Ishikawa (cell line): Measurements from ENCODE around the gene HSD11B2.

Source experiments
- CEBPB ChIP-seq: IDR thresholded peaks from 2 replicates; pipeline ENCODE4 v1.6.1; 2012
- CREB1 ChIP-seq: IDR thresholded peaks from 2 replicates; pipeline ENCODE4 v1.6.1; 2012; ENCODE audit warnings: low read depth
- EGR1 ChIP-seq: IDR thresholded peaks from 2 replicates; pipeline ENCODE4 v1.6.1; 2012
- EP300 ChIP-seq: IDR thresholded peaks from 2 replicates; pipeline ENCODE4 v1.6.1; 2012; ENCODE audit warnings: borderline replicate concordance
- FOXM1 ChIP-seq: IDR thresholded peaks from 2 replicates; pipeline ENCODE4 v1.6.1; 2012; ENCODE audit warnings: low read depth, borderline replicate concordance
- MAX ChIP-seq: IDR thresholded peaks from 2 replicates; pipeline ENCODE4 v1.6.1; 2012
- NFIC ChIP-seq: IDR thresholded peaks from 2 replicates; pipeline ENCODE4 v1.6.1; 2012
- RAD21 ChIP-seq: IDR thresholded peaks from 2 replicates; pipeline ENCODE4 v1.6.1; 2012; ENCODE audit warnings: low read depth
- TAF1 ChIP-seq: IDR thresholded peaks from 2 replicates; pipeline ENCODE4 v1.6.1; 2012; ENCODE audit warnings: low read depth, mild to moderate bottlenecking
- TCF12 ChIP-seq: IDR thresholded peaks from 2 replicates; pipeline ENCODE4 v1.6.1; 2012; ENCODE audit warnings: low read depth
- TEAD4 ChIP-seq: IDR thresholded peaks from 2 replicates; pipeline ENCODE4 v1.6.1; 2012
- ZBTB7A ChIP-seq: IDR thresholded peaks from 2 replicates; pipeline ENCODE4 v1.6.1; 2012; ENCODE audit warnings: low read depth
- TF ChIP-seq, protein P1 (sequence below): IDR thresholded peaks from 2 replicates; pipeline ENCODE4 v1.6.1; 2012
- TF ChIP-seq, protein P2 (sequence below): IDR thresholded peaks from 2 replicates; pipeline ENCODE4 v1.6.1; 2012; ENCODE audit warnings: low read depth, mild to moderate bottlenecking

HSD11B2 gene

DNA sequence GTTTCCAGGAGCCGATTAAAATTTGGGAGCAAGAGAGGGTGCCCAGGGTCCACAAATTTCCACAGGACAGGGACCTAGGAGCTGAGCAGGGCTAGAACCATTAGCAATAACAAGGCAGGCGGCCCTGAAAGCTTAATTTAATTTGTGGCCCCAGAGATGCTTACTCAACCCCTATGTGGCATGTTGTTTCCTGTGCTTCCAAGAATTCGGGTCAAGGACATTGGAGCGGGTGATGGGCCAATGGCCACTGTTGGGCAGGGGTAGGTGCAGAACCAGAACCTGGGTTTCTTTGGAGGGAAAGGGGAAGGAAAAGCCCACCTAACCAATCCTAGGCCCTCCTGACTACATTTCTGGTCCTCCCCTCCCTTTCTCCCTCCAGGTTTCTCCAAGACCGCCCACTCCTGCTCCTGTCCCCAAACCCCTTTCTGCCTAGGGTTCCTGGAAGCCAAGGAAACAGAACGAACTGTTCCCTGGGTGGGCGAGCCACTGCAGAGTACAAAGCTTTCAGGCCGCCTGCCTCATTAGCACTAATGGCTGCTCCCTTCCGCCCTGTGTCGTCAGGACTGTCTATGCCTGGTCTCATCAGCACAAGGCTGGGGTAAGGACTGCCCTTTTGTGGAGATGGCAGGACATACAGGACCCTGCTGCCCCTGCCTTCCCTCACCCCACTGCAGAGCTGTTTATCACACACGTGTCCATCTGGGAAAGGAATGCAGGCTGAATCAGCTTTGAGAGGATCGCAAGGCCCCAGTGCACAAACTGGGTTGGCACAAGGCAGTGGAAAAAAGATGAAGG lies 53.0 kb downstream of the HSD11B2 start:
- TF ChIP-seq NFIC (no peak), EP300 (no peak), TCF12 (no peak), EGR1 (no peak), TEAD4 (no peak), CEBPB (no peak), CREB1 (no peak), TAF1 (no peak), ZBTB7A (no peak), RAD21 (no peak)
- TF ChIP-seq, protein P1, sequence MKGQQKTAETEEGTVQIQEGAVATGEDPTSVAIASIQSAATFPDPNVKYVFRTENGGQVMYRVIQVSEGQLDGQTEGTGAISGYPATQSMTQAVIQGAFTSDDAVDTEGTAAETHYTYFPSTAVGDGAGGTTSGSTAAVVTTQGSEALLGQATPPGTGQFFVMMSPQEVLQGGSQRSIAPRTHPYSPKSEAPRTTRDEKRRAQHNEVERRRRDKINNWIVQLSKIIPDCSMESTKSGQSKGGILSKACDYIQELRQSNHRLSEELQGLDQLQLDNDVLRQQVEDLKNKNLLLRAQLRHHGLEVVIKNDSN: no peak
- TF ChIP-seq, protein P2, sequence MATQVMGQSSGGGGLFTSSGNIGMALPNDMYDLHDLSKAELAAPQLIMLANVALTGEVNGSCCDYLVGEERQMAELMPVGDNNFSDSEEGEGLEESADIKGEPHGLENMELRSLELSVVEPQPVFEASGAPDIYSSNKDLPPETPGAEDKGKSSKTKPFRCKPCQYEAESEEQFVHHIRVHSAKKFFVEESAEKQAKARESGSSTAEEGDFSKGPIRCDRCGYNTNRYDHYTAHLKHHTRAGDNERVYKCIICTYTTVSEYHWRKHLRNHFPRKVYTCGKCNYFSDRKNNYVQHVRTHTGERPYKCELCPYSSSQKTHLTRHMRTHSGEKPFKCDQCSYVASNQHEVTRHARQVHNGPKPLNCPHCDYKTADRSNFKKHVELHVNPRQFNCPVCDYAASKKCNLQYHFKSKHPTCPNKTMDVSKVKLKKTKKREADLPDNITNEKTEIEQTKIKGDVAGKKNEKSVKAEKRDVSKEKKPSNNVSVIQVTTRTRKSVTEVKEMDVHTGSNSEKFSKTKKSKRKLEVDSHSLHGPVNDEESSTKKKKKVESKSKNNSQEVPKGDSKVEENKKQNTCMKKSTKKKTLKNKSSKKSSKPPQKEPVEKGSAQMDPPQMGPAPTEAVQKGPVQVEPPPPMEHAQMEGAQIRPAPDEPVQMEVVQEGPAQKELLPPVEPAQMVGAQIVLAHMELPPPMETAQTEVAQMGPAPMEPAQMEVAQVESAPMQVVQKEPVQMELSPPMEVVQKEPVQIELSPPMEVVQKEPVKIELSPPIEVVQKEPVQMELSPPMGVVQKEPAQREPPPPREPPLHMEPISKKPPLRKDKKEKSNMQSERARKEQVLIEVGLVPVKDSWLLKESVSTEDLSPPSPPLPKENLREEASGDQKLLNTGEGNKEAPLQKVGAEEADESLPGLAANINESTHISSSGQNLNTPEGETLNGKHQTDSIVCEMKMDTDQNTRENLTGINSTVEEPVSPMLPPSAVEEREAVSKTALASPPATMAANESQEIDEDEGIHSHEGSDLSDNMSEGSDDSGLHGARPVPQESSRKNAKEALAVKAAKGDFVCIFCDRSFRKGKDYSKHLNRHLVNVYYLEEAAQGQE: no peak

DNA sequence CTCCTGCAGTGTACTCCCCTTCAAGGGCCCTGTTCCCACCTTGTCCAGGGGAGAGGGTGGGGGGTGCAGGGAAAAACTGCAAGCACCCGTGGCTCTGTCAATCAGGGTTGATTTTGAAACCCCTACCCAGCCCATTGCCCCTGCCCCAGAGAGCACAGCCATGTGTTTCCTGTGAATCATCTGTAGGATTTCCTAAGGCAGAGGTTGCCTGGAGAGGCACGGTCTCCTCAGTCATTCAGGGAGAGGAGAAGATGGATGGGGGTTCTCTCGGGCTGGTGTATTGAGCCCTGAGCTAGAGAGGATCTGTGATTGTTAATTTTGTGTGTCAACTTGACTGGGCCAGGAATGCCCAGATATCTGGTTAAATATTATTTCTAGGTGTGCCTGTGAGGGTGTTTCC lies 55.9 kb downstream of the HSD11B2 start:
- TF ChIP-seq TEAD4: no peak
- no peak for TF ChIP-seq ZBTB7A
- TF ChIP-seq EGR1: no peak
- TF ChIP-seq FOXM1: no peak
- TF ChIP-seq CREB1: no peak
- TF ChIP-seq, protein P1: no peak
- no peak for TF ChIP-seq MAX
- no peak for TF ChIP-seq TCF12
- TF ChIP-seq EP300: no peak
- TF ChIP-seq, protein P2: no peak
